Osteoblast (primary cell): ENCODE results near the gene MTARC1. TPM values are rescaled to one million over a fixed set of nuclear protein-coding genes. Genes with fewer than 3 reads are reported as not detected.

Source experiments
- DNase-seq: peaks from one replicate; pipeline ENCODE4 v3.0.0; 2011; ENCODE audit warnings: low spot score, mixed read lengths; ENCODE audit not compliant: insufficient read length; ENCODE audit errors: missing footprints
- H2AFZ ChIP-seq: 2 replicates; pipeline ENCODE4 v1.6.0; 2011; ENCODE audit warnings: mild to moderate bottlenecking, low read length
- H3K27ac ChIP-seq: 2 replicates; pipeline ENCODE4 v1.5.1; 2011; ENCODE audit warnings: mild to moderate bottlenecking, low read depth, low read length, moderate library complexity
- H3K27me3 ChIP-seq: 2 replicates; pipeline ENCODE4 v1.6.0; 2012; ENCODE audit warnings: mild to moderate bottlenecking, control low read depth, inconsistent platforms, low read length, moderate library complexity; ENCODE audit not compliant: insufficient read depth
- H3K36me3 ChIP-seq: 2 replicates; pipeline ENCODE4 v1.5.1; 2011; ENCODE audit warnings: mild to moderate bottlenecking, low read length, control low read depth, moderate library complexity; ENCODE audit not compliant: insufficient read depth
- H3K4me1 ChIP-seq: 2 replicates; pipeline ENCODE4 v1.5.1; 2011; ENCODE audit warnings: mild to moderate bottlenecking, low read length, control low read depth, moderate library complexity; ENCODE audit not compliant: insufficient read depth
- H3K4me2 ChIP-seq: 2 replicates; pipeline ENCODE4 v1.6.0; 2011; ENCODE audit warnings: mild to moderate bottlenecking, low read length; ENCODE audit not compliant: insufficient read depth
- H3K4me3 ChIP-seq: fragments of 200-600 bp; sonication (generic); 3 replicates; pipeline ENCODE4 v1.5.1; 2012; ENCODE audit warnings: mild to moderate bottlenecking, low read length, inconsistent platforms; ENCODE audit not compliant: insufficient read depth
- H3K79me2 ChIP-seq: 2 replicates; pipeline ENCODE4 v1.6.0; 2012; ENCODE audit warnings: mild to moderate bottlenecking, low read length, control low read depth, inconsistent platforms; ENCODE audit not compliant: insufficient read depth
- H3K9me3 ChIP-seq: 2 replicates; pipeline ENCODE4 v1.5.1; 2011; ENCODE audit warnings: low read depth, low read length, control low read depth
- H4K20me1 ChIP-seq: 2 replicates; pipeline ENCODE4 v1.6.0; 2012; ENCODE audit warnings: mild to moderate bottlenecking, low read length, control low read depth; ENCODE audit not compliant: insufficient read depth
- total RNA-seq: library from RNA; depleted of rRNA; stranded (reverse); fragments of >200 nt; gene quantifications from 2 replicates; pipeline ENCODE4 v1.2.3, GENCODE V29; 2012
- TF ChIP-seq, protein P1 (sequence below): IDR thresholded peaks from 2 replicates; pipeline ENCODE4 v1.5.1; 2011; ENCODE audit warnings: mild to moderate bottlenecking, low read depth, low read length, moderate library complexity; ENCODE audit errors: extremely low read depth

Gene MTARC1
- total RNA-seq, 1 donor, result 2.9 TPM

DNA sequence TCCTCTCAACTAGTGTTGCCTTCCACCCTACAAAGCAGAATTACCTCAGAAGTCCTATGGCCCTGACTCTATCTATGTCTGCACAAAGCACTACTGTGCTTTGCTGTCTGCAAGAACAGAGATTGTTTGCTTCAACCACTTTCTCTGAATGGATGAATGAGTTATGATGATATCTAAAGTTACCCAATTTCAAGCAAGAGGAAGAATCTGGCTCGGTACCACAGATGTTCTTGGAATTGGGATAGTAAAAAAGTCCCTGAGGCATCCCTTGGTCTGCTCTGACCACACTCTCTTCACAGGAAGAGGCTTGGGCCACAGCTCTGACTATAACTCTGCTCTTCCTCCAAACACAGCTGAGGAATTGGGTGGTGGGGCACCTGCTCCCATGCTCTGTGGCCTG, 31.2 kb downstream of the MTARC1 start:
- H3K79me2 ChIP-seq, result no peaks in the 10 kb centered on the region
- H2AFZ ChIP-seq, result no peak overlapping the region
- no peaks in the 10 kb centered on the region for H4K20me1 ChIP-seq
- H3K4me2 ChIP-seq, result no peak overlapping the region
- no peak overlapping the region for H3K4me3 ChIP-seq
- TF ChIP-seq, protein P1, sequence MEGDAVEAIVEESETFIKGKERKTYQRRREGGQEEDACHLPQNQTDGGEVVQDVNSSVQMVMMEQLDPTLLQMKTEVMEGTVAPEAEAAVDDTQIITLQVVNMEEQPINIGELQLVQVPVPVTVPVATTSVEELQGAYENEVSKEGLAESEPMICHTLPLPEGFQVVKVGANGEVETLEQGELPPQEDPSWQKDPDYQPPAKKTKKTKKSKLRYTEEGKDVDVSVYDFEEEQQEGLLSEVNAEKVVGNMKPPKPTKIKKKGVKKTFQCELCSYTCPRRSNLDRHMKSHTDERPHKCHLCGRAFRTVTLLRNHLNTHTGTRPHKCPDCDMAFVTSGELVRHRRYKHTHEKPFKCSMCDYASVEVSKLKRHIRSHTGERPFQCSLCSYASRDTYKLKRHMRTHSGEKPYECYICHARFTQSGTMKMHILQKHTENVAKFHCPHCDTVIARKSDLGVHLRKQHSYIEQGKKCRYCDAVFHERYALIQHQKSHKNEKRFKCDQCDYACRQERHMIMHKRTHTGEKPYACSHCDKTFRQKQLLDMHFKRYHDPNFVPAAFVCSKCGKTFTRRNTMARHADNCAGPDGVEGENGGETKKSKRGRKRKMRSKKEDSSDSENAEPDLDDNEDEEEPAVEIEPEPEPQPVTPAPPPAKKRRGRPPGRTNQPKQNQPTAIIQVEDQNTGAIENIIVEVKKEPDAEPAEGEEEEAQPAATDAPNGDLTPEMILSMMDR, result no peak
- no peaks in the 10 kb centered on the region for H3K9me3 ChIP-seq
- DNase-seq, result no peak
- H3K36me3 ChIP-seq, result no peaks in the 10 kb centered on the region
- H3K4me1 ChIP-seq, result peaks cover 22% of the 10 kb centered on the region
- H3K27me3 ChIP-seq, result no peaks in the 10 kb centered on the region
- H3K27ac ChIP-seq, result no peak overlapping the region

GRCh38 chr1:220818421-220819173, 31.9 kb downstream of the MTARC1 start:
- Histone ChIP-seq H3K27ac (peak overlapping the region; percentile 32), H2AFZ (no peak overlapping the region), H3K4me1 (peaks cover 22% of the 10 kb centered on the region), H4K20me1 (no peaks in the 10 kb centered on the region), H3K4me2 (peak overlapping the region; percentile 58), H3K27me3 (no peaks in the 10 kb centered on the region), H3K9me3 (no peaks in the 10 kb centered on the region), H3K4me3 (no peak overlapping the region), H3K36me3 (no peaks in the 10 kb centered on the region), H3K79me2 (no peaks in the 10 kb centered on the region)
- TF ChIP-seq, protein P1, result no peak
- DNase-seq, result peak; percentile 90

DNA sequence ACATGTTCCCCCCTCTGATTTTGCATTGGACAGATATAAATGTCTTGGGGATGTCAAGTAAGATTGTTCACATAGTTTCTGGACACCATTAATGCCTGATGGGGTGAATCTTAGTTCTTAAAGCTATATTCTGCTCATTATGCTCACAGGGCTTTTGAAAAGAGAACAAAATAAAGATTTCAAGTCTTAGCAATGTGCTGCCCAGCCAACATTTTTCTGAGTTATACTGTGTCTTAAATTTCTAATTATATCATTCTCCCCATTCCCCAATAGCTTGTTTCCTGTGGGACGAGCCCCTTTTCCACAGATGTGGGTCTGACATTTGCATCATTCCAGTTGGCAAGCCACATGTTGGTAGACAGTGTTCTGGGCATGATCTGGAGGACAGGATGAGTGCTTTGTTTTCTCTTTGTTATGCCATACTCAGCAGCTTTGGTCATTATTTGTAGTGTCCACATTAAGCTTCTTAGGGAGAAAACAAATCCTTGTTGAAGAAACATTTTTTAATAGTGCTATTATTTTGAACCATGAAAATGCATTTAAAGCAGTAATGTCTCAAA, 32.8 kb downstream of the MTARC1 start:
- TF ChIP-seq, protein P1, result no peak
- Histone ChIP-seq H3K4me2 (peak overlapping the region; percentile 58), H3K36me3 (no peaks in the 10 kb centered on the region), H4K20me1 (no peaks in the 10 kb centered on the region), H3K9me3 (no peaks in the 10 kb centered on the region), H3K4me3 (no peak overlapping the region), H3K4me1 (peaks cover 31% of the 10 kb centered on the region), H2AFZ (no peak overlapping the region), H3K27ac (peak overlapping the region; percentile 32), H3K27me3 (no peaks in the 10 kb centered on the region), H3K79me2 (no peaks in the 10 kb centered on the region)
- DNase-seq, result no peak
